C4-2B (cell line): ENCODE measurements around the gene KRTAP12-4.

Experiments used
- ZFX ChIP-seq: fragments of 450-650 bp; IDR thresholded peaks from 2 replicates; pipeline ENCODE4 v1.6.1; 2017
- TF ChIP-seq, protein P1 (sequence below): fragments of 450-650 bp; conservative IDR thresholded peaks from 2 replicates; pipeline ENCODE4 v1.5.1; 2017; ENCODE audit warnings: mild to moderate bottlenecking

DNA sequence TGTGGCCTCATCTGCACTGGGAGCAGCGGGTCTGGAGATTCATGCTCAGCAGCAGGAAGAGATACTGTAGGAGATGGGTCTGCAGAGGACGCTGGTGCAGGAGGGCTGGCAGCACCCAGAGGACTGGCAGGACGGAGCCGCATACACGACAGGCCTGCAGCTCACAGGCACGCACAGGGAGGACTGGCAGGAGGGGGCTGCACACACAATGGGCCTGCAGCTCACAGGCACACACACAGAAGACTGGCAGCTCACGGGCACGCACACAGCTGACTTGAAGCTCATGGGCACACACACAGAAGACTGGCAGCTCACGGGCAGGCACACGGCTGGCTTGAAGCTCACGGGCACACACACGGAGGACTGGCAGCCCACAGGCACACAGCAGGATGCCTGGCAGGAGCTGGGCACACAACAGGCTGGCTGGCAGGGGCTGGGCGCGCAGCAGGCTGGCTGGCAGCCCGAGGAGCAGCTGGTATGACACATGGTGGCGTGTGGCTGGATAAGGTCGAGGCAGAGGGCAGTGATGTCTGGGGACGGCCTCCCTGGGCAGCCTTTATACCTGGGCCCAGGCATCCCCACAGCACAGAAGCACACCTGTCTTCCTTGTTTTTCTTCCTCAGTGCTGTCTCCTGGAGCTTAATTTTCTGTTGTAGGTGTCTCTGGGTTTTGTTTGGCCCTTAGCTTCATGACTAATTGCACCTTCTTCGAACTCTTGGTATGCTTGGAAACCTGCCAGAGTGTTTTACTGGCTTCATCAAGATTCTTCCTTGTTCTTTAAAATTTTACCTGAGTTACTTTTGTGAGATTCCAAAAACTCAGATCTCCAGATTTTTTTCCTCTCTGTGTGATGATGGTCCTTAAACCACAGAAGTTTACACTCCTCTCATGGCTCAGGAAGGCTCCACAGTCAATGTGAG is 12.2 kb upstream of the KRTAP12-4 start, which contains the start of gene KRTAP12-2:
- TF ChIP-seq, protein P1, sequence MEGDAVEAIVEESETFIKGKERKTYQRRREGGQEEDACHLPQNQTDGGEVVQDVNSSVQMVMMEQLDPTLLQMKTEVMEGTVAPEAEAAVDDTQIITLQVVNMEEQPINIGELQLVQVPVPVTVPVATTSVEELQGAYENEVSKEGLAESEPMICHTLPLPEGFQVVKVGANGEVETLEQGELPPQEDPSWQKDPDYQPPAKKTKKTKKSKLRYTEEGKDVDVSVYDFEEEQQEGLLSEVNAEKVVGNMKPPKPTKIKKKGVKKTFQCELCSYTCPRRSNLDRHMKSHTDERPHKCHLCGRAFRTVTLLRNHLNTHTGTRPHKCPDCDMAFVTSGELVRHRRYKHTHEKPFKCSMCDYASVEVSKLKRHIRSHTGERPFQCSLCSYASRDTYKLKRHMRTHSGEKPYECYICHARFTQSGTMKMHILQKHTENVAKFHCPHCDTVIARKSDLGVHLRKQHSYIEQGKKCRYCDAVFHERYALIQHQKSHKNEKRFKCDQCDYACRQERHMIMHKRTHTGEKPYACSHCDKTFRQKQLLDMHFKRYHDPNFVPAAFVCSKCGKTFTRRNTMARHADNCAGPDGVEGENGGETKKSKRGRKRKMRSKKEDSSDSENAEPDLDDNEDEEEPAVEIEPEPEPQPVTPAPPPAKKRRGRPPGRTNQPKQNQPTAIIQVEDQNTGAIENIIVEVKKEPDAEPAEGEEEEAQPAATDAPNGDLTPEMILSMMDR: no peak
- TF ChIP-seq ZFX: no peak
